ENCODE data around the gene TASOR2. TPM values are rescaled to one million over a fixed set of nuclear protein-coding genes. Genes with fewer than 3 reads are reported as not detected.
A peak's percentile ranks its signal among the peaks of the same experiment; 100 is the strongest.

TASOR2 gene
- total RNA-seq, 6 experiments from 2014 or later, result 59.9 to 72.2 (median 62.1) TPM

- H3K36me3 Mint-ChIP-seq (ENCODE audit: low read depth), result no peaks in the 10 kb centered on the region
- H3K4me1 Mint-ChIP-seq (ENCODE audit: low read depth), result peaks cover 44% of the 10 kb centered on the region
- H3K27ac Mint-ChIP-seq, result no peak overlapping the region
- no peak for TF ChIP-seq CTCF (IDR thresholded peaks at IDR 0.05)
- H3K9me3 Mint-ChIP-seq, result no peaks in the 10 kb centered on the region
- no peak overlapping the region for H3K4me3 Mint-ChIP-seq
- H3K27me3 Mint-ChIP-seq (ENCODE audit: insufficient read depth), result peaks cover 2% of the 10 kb centered on the region
- no peak for DNase-seq
Measured at GRCh38 chr10:5662708-5663579, 21.7 kb upstream of the TASOR2 start.

- Mint-ChIP-seq H3K4me3 (no peak overlapping the region), H3K27ac (no peak overlapping the region), H3K36me3 (ENCODE audit: low read depth) (no peaks in the 10 kb centered on the region), H3K27me3 (ENCODE audit: insufficient read depth) (peaks cover 6% of the 10 kb centered on the region), H3K9me3 (no peaks in the 10 kb centered on the region), H3K4me1 (ENCODE audit: low read depth) (peaks cover 44% of the 10 kb centered on the region)
- no peak for DNase-seq
- TF ChIP-seq CTCF (IDR thresholded peaks at IDR 0.05), result no peak; the same call in 1 of the 2 replicates
Measured at GRCh38 chr10:5663692-5664427, 20.8 kb upstream of the TASOR2 start.

- Mint-ChIP-seq H3K27me3 (ENCODE audit: insufficient read depth) (peaks cover 11% of the 10 kb centered on the region), H3K4me1 (ENCODE audit: low read depth) (peaks cover 30% of the 10 kb centered on the region), H3K9me3 (no peaks in the 10 kb centered on the region), H3K36me3 (ENCODE audit: low read depth) (no peaks in the 10 kb centered on the region), H3K27ac (peak overlapping the region; percentile 44), H3K4me3 (peak overlapping the region; percentile 87)
- DNase-seq, result peak; percentile 35
- no peak for TF ChIP-seq CTCF (IDR thresholded peaks at IDR 0.05)
Measured at GRCh38 chr10:5665373-5666007, 19.1 kb upstream of the TASOR2 start.

GRCh38 chr10:5666008-5666840 is 18.4 kb upstream of the TASOR2 start, which contains the start of gene ASB13:
ASB13 (minus strand) TSS chr10:5666595; CDS start chr10:5666551, 44 bp downstream.
- no peak for DNase-seq
- H3K9me3 Mint-ChIP-seq, result no peaks in the 10 kb centered on the region
- peaks cover 27% of the 10 kb centered on the region for H3K4me1 Mint-ChIP-seq (ENCODE audit: low read depth)
- no peak for TF ChIP-seq CTCF (IDR thresholded peaks at IDR 0.05)
- peak within 1 kb of the TSS; percentile 92 for H3K4me3 Mint-ChIP-seq
- H3K36me3 Mint-ChIP-seq (ENCODE audit: low read depth), result no peaks in the 10 kb centered on the region
- peak within 1 kb of the TSS; percentile 65 for H3K27ac Mint-ChIP-seq
- peaks cover 12% of the 10 kb centered on the region for H3K27me3 Mint-ChIP-seq (ENCODE audit: insufficient read depth)
